Ascending aorta (tissue), 2 donors: ENCODE data around the gene ARHGAP31. TPM values are rescaled to one million over a fixed set of nuclear protein-coding genes. Genes with fewer than 3 reads are reported as not detected.

ENCODE experiments used
- DNase-seq, 2 donors: peaks; one replicate each; pipeline ENCODE4 v3.0.0-alpha.2; 2019; ENCODE audit warnings: low spot score in 2 of 2
- H3K27ac ChIP-seq, 2 donors: fragments of 200-600 bp; sonication (generic); one replicate each; pipeline ENCODE4 v1.5.1; 2016 to 2017; ENCODE audit warnings: mild to moderate bottlenecking in 1 of 2
- H3K27me3 ChIP-seq: fragments of 200-600 bp; sonication (generic); one replicate; pipeline ENCODE4 v1.5.1; 2017
- H3K36me3 ChIP-seq, 2 donors: fragments of 200-600 bp; sonication (generic); one replicate each; pipeline ENCODE4 v1.5.1; 2016
- H3K4me1 ChIP-seq, 2 donors: fragments of 200-600 bp; sonication (generic); one replicate each; pipeline ENCODE4 v1.5.1; 2016 to 2017; ENCODE audit warnings: mild to moderate bottlenecking in 1 of 2
- H3K4me3 ChIP-seq, 2 donors: fragments of 200-600 bp; sonication (generic); one replicate each; pipeline ENCODE4 v1.5.1; 2016 to 2017; ENCODE audit warnings: mild to moderate bottlenecking in 1 of 2
- H3K9me3 ChIP-seq, 2 donors: fragments of 200-600 bp; sonication (generic); one replicate each; pipeline ENCODE4 v1.5.1; 2016
- intact Hi-C: fragments of 100-400 bp; cut with DNase I; formaldehyde crosslinking; loops from one replicate; pipeline ENCODE4 v1.15.1; 2023
- total RNA-seq: library from RNA; depleted of rRNA; stranded (reverse); fragments of >200 nt; gene quantifications from one replicate; pipeline ENCODE4 v1.1.0, GENCODE V29; 2016
- TF ChIP-seq, protein P1 (sequence below), 3 experiments: fragments of 200-600 bp in 2 of 3; fragments of 450-650 bp in 1 of 3; sonication (generic) in 2 of 3; IDR thresholded peaks; one replicate each; pipeline ENCODE4 v1.5.1; 2016 to 2019; ENCODE audit warnings: antibody characterized with exemption in 3 of 3, mild to moderate bottlenecking in 1 of 3, moderate library complexity in 1 of 3

ARHGAP31 gene
- total RNA-seq, 1 donor from 2014 or later: 31.4 TPM

DNA sequence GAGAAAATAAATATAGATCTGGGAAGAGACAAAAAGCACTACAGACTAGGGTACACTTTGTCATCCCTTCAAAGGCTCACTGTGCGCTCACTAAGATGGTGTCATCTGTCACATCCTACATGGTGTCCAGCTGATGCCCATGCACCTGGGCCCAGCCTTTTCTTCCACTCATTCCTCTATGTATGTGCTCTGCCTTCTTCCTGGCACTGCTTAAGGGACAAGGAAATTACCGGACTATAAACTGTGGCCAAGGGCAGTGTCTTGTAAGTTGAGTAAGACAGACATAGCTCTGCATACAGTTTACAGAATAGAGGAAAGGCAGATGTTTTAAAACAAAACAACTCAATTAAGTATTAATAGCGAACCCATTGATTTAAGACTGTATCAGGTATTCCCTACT lies 52.9 kb downstream of the ARHGAP31 start:
- no peak for DNase-seq
- Histone ChIP-seq H3K9me3 (no peaks in the 10 kb centered on the region), H3K4me3 (no peak overlapping the region), H3K27me3 (no peaks in the 10 kb centered on the region), H3K27ac (no peak overlapping the region), H3K4me1 (no peaks in the 10 kb centered on the region), H3K36me3 (no peaks in the 10 kb centered on the region)
- TF ChIP-seq, protein P1, sequence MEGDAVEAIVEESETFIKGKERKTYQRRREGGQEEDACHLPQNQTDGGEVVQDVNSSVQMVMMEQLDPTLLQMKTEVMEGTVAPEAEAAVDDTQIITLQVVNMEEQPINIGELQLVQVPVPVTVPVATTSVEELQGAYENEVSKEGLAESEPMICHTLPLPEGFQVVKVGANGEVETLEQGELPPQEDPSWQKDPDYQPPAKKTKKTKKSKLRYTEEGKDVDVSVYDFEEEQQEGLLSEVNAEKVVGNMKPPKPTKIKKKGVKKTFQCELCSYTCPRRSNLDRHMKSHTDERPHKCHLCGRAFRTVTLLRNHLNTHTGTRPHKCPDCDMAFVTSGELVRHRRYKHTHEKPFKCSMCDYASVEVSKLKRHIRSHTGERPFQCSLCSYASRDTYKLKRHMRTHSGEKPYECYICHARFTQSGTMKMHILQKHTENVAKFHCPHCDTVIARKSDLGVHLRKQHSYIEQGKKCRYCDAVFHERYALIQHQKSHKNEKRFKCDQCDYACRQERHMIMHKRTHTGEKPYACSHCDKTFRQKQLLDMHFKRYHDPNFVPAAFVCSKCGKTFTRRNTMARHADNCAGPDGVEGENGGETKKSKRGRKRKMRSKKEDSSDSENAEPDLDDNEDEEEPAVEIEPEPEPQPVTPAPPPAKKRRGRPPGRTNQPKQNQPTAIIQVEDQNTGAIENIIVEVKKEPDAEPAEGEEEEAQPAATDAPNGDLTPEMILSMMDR (IDR thresholded peaks at IDR 0.05): no peak
- intact Hi-C loops: no loop called here

DNA sequence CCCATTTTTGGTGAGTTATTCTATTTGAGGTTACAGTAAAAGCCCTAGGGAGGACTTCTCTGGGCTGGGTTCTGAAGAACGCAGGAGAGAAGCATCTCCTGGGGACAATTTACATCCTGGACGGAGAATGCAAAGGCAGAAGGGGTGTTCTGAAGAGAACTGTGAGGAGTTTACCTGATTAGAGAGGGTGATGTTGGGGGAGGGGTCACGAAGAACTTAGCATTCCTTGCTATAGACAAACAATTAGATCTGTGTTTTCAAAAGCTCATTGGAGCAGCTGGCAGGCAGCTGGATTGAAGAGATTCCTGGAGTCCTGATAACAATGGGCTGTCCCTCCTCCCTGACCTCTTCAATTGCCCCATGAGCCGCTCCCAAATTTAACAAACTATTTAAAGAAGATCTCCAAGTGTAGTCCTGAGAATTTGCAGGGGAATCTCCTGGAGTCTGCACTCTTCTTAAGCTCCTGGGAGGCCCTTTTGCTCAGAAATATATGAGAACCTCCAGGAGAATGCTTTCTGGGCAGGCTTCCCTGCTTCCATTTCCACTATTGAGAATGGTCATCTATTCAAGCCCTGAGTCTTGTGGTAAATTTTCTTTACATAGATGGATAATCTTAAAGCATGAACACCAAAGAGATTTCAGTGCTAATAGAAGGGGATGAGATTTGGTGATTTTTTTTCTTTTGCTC lies 55.3 kb downstream of the ARHGAP31 start:
- H3K4me3 ChIP-seq: no peak overlapping the region
- intact Hi-C loops: no loop called here
- H3K4me1 ChIP-seq: no peaks in the 10 kb centered on the region
- H3K9me3 ChIP-seq: no peaks in the 10 kb centered on the region
- TF ChIP-seq, protein P1 (IDR thresholded peaks at IDR 0.05): no peak
- no peak for DNase-seq
- no peaks in the 10 kb centered on the region for H3K36me3 ChIP-seq
- H3K27me3 ChIP-seq: no peaks in the 10 kb centered on the region
- no peak overlapping the region for H3K27ac ChIP-seq

DNA sequence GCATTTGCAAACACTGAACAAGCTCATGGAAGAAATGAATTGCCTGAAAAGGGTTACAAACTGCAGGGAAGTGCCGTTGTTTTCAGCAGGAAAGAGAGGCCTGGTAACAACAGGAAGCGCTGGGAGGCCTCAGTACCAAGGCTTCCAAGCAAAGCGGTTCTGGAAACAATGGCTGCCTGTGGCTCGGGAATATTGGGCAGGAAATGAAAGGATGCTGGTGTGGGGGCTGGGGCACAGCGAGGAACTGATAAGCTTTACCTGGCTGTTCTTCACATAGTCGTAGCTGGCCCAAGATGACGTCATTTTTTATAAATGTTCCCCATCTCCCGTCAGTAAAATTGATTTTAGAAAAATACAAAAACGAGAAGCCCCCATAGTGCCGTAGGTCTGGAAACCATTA lies 55.9 kb downstream of the ARHGAP31 start:
- Histone ChIP-seq H3K9me3 (no peaks in the 10 kb centered on the region), H3K36me3 (no peaks in the 10 kb centered on the region), H3K4me3 (no peak overlapping the region), H3K4me1 (no peaks in the 10 kb centered on the region), H3K27ac (peak overlapping the region; percentile 3 to 4), H3K27me3 (no peaks in the 10 kb centered on the region)
- no peak for DNase-seq
- TF ChIP-seq, protein P1 (IDR thresholded peaks at IDR 0.05): no peak
- intact Hi-C loops: no loop called here

DNA sequence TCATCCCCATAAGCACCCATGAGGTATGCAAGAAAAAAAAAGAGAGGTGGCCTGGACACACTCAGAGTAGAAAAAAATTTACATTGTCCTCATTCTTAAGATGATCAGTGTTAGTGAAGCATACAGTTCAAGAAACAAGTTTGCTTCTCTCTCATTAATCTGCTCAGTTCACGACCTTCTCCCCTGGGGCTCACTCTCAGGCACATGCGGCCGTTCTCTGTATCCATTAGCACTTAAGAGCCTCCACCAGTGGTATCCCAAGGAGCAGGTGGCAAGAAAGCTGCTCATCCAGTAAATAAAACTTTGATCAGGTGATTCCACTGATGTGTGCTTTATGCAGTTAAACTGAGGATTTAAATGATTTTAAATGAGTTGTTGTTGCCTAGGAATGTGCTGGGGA lies 57.4 kb downstream of the ARHGAP31 start:
- H3K9me3 ChIP-seq: no peaks in the 10 kb centered on the region
- TF ChIP-seq, protein P1 (IDR thresholded peaks at IDR 0.05): no peak
- no peaks in the 10 kb centered on the region for H3K36me3 ChIP-seq
- H3K27ac ChIP-seq: no peak overlapping the region
- no peaks in the 10 kb centered on the region for H3K27me3 ChIP-seq
- no peaks in the 10 kb centered on the region for H3K4me1 ChIP-seq
- H3K4me3 ChIP-seq: no peak overlapping the region
- intact Hi-C loops: no loop called here
- no peak for DNase-seq

DNA sequence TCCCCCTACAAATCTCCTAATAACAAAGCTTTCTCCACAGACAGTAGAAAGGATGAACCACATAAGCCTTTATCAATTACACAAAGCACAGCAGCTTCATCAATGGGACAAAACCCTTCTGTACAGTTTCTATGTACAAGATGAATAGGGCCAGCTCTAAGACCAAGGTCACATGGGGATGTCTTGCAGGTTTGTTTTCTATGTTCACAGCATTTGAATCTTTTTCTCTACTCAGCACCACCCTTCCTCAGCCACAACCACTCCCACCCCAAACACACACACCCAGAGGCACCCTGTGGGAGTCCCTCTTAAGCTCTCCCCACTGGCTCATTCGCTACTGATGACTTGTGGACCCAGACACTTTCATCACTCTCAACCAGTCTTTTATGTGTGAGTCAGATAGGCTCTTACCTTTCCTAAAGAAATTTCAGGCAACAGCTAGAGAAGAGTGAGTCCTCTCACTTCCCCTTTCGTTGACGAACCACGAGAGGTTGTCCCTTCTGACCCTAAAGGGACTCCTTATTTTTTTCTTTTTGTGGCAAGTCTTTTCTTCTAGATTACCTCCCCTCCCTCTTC lies 57.9 kb downstream of the ARHGAP31 start:
- intact Hi-C loops: no loop called here
- no peaks in the 10 kb centered on the region for H3K36me3 ChIP-seq
- TF ChIP-seq, protein P1 (IDR thresholded peaks at IDR 0.05): no peak
- H3K4me1 ChIP-seq: peaks cover 0 to 2% of the 10 kb centered on the region in 2 donors
- H3K9me3 ChIP-seq: no peaks in the 10 kb centered on the region
- H3K27ac ChIP-seq: no peak overlapping the region
- no peaks in the 10 kb centered on the region for H3K27me3 ChIP-seq
- H3K4me3 ChIP-seq: no peak overlapping the region
- DNase-seq: no peak
